Measurements from ENCODE around the gene LAIR1. TPM values are rescaled to one million over a fixed set of nuclear protein-coding genes. Genes with fewer than 3 reads are reported as not detected.

The LAIR1 gene, protein sequence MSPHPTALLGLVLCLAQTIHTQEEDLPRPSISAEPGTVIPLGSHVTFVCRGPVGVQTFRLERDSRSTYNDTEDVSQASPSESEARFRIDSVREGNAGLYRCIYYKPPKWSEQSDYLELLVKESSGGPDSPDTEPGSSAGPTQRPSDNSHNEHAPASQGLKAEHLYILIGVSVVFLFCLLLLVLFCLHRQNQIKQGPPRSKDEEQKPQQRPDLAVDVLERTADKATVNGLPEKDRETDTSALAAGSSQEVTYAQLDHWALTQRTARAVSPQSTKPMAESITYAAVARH
- total RNA-seq (10 to 100 TPM; 57.6 to 59.8 TPM), polyA plus RNA-seq (10 to 100 TPM; 23.1 to 60.5 TPM)

DNA sequence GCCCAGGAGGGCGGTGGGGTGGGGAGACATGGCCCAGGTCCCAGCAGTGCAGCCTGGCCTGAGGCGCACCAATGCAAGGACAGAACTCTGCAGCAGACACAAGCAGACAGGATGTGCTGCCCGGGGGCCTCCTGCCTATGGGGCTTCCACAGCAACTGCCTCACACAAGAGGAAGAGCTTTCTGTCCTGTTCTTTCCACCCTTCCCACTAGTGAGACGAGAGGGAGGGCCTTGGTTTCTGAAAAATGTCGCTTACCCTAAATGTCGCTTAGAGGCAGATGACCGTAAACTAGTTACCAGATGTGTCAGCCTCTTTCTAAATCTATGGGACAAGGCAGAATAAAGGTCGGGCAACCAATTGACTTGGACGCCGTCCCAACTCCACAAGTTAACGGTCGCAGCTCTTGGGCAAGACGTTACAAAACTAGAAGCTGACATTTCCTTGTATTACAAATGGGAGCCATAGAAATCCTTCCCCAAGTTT, at the start of gene LAIR1:
Gene LAIR1 (minus strand): TSS at position 157 of the 483 bp plus-strand sequence. CDS start 127 bp downstream, at position 30.
- POLR2A ChIA-PET (ENCODE audit: partially characterized antibody), result interaction anchor here (1.9 to 4.5 kb wide), 3 partner anchors 11 to 23 kb away, joined by 17 to 36 read pairs (median 19); no protein-coding TSS in a partner anchor
- Mint-ChIP-seq H3K9me3 (peaks cover 0 to 2% (median 0%) of the 10 kb centered on the region in 8 donors), H3K4me3 (peak within 1 kb of the TSS; percentile 83 to 91 (median 89)), H3K36me3 (peaks cover 18 to 25% of the 10 kb centered on the region in 2 donors), H3K27ac (peak within 1 kb of the TSS; percentile 86 to 94 (median 91)), H3K27me3 (no peaks in the 10 kb centered on the region), H3K4me1 (peaks cover 48 to 87% (median 69%) of the 10 kb centered on the region in 4 donors)
- peak within 1 kb of the TSS; percentile 42 for H3K27ac ChIP-seq (ENCODE audit: low read depth, low read length)
- H3K9me3 ChIP-seq (ENCODE audit: control insufficient read depth in 1 of 2, low read length in 2 of 2), result no peaks in the 10 kb centered on the region
- peak within 1 kb of the TSS; percentile 36 to 55 for H3K4me3 ChIP-seq (ENCODE audit: low read length in 2 of 2)
- H3K36me3 ChIP-seq (ENCODE audit: insufficient read depth, low read length), result no peaks in the 10 kb centered on the region
- CTCF ChIA-PET (ENCODE audit: partially characterized antibody), result interaction anchor here (0.7 to 2.6 kb wide), 3 partner anchors 25 to 41 kb away, joined by 4 to 17 read pairs (median 5); no protein-coding TSS in a partner anchor
- H3K27me3 ChIP-seq (ENCODE audit: insufficient read depth, low read length), result no peaks in the 10 kb centered on the region
- intact Hi-C loops (cut with micrococcal nuclease), result loop anchor here (1.0 kb wide), 1 partner anchor 23 kb away; no protein-coding TSS in a partner anchor
- DNase-seq, result peak in 4 of 5 donors; percentile 38 to 55 (median 39)
- H3K4me1 ChIP-seq (ENCODE audit: insufficient read depth, low read length), result peaks cover 76% of the 10 kb centered on the region

DNA sequence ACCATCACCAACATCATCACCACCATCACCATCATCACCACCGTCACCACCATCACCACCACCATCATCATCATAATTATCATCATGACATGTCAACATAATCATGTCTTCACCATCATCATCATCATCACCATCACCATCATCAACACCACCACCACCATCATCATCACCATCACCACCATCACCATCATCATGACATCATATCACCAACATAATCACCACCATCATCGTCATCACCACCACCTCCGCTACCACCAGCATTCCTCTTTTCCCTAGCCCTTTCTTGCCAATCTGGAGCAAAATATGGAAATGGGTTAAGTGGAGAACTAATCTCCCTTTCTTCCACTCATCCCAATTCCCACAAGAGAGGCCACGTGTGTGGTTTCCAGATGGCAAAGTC, 49.4 kb upstream of the LAIR1 start:
- Histone ChIP-seq H3K36me3 (ENCODE audit: insufficient read depth, low read length) (no peaks in the 10 kb centered on the region), H3K9me3 (ENCODE audit: control insufficient read depth in 1 of 2, low read length in 2 of 2) (no peaks in the 10 kb centered on the region), H3K27me3 (ENCODE audit: insufficient read depth, low read length) (peaks cover 19% of the 10 kb centered on the region), H3K4me3 (ENCODE audit: low read length in 2 of 2) (no peak overlapping the region), H3K27ac (ENCODE audit: low read depth, low read length) (no peak overlapping the region), H3K4me1 (ENCODE audit: insufficient read depth, low read length) (peaks cover 12% of the 10 kb centered on the region)
- no peak for DNase-seq
- H3K36me3 Mint-ChIP-seq, result no peaks in the 10 kb centered on the region
- peaks cover 0 to 8% (median 4%) of the 10 kb centered on the region in 8 donors for H3K9me3 Mint-ChIP-seq
- intact Hi-C loops (cut with micrococcal nuclease), result no loop called here
- ChIA-PET POLR2A (ENCODE audit: partially characterized antibody) (no interaction called here), CTCF (ENCODE audit: partially characterized antibody) (no interaction called here)
- H3K27me3 Mint-ChIP-seq, result peaks cover 29 to 36% of the 10 kb centered on the region in 2 donors
- H3K4me1 Mint-ChIP-seq, result peaks cover 10 to 17% (median 15%) of the 10 kb centered on the region in 4 donors
- H3K4me3 Mint-ChIP-seq, result peak overlapping the region in 1 of 8 donors; percentile 9
- no peak overlapping the region for H3K27ac Mint-ChIP-seq

DNA sequence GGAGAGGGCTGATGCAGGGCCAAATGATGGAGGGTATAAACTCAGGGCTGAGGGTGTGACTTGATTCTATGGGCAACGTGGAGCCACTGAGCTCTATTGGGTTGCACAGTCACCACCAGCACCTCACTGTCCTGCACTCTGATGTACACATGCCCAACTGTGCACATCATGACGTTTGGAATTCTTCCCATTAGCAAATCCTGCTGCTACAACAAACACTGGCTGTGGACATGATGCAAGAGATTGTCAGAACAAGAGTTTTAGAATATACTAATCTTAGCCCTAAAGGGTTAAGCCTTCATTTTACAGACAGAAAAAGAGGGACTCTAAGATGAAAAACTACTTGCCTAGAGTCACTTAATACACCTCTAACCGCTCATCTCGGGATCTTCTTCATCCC, 48.1 kb upstream of the LAIR1 start:
- Histone ChIP-seq H3K9me3 (ENCODE audit: control insufficient read depth in 1 of 2, low read length in 2 of 2) (no peaks in the 10 kb centered on the region), H3K36me3 (ENCODE audit: insufficient read depth, low read length) (no peaks in the 10 kb centered on the region), H3K27ac (ENCODE audit: low read depth, low read length) (no peak overlapping the region), H3K27me3 (ENCODE audit: insufficient read depth, low read length) (peaks cover 19% of the 10 kb centered on the region), H3K4me1 (ENCODE audit: insufficient read depth, low read length) (peaks cover 6% of the 10 kb centered on the region), H3K4me3 (ENCODE audit: low read length in 2 of 2) (no peak overlapping the region)
- H3K4me1 Mint-ChIP-seq, result peaks cover 4 to 13% (median 11%) of the 10 kb centered on the region in 4 donors
- peaks cover 25 to 33% of the 10 kb centered on the region in 2 donors for H3K27me3 Mint-ChIP-seq
- intact Hi-C loops (cut with micrococcal nuclease), result no loop called here
- no peak overlapping the region for H3K27ac Mint-ChIP-seq
- ChIA-PET CTCF (ENCODE audit: partially characterized antibody) (no interaction called here), POLR2A (ENCODE audit: partially characterized antibody) (no interaction called here)
- no peak overlapping the region for H3K4me3 Mint-ChIP-seq
- no peaks in the 10 kb centered on the region for H3K36me3 Mint-ChIP-seq
- no peak for DNase-seq
- peaks cover 0 to 14% (median 6%) of the 10 kb centered on the region in 8 donors for H3K9me3 Mint-ChIP-seq

DNA sequence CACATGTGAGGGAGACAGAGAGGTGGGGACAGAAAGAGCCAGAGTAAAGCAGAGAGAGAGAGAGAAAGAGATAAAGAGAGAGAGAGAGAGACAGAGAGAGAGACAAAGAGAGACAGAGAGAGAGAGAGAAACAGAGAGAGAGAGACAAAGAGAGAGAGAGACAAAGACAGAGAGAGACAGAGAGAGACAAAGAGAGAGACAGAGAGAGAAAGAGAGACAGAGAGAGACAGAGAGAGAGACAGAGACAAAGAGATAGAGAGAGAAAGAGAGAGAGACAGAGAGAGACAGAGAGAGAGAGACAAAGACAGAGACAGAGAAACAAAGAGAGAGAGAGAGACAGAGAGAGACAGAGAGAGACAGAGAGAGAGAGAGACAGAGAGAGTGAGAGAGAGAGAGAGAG, 46.3 kb upstream of the LAIR1 start:
- Histone ChIP-seq H3K27me3 (ENCODE audit: insufficient read depth, low read length) (peaks cover 15% of the 10 kb centered on the region), H3K9me3 (ENCODE audit: control insufficient read depth in 1 of 2, low read length in 2 of 2) (no peaks in the 10 kb centered on the region), H3K4me3 (ENCODE audit: low read length in 2 of 2) (no peak overlapping the region), H3K36me3 (ENCODE audit: insufficient read depth, low read length) (no peaks in the 10 kb centered on the region), H3K4me1 (ENCODE audit: insufficient read depth, low read length) (no peaks in the 10 kb centered on the region), H3K27ac (ENCODE audit: low read depth, low read length) (no peak overlapping the region)
- CTCF ChIA-PET (ENCODE audit: partially characterized antibody), result interaction anchor here (0.6 kb wide), 2 partner anchors 93 to 95 kb away, joined by 3 read pairs; no protein-coding TSS in a partner anchor
- Mint-ChIP-seq H3K27ac (peak overlapping the region in 1 of 7 donors; percentile 65), H3K9me3 (peaks cover 0 to 20% (median 5%) of the 10 kb centered on the region in 8 donors), H3K4me1 (peaks cover 0 to 6% (median 3%) of the 10 kb centered on the region in 4 donors), H3K36me3 (no peaks in the 10 kb centered on the region), H3K27me3 (peaks cover 16 to 23% of the 10 kb centered on the region in 2 donors), H3K4me3 (no peak overlapping the region)
- no peak for DNase-seq
- POLR2A ChIA-PET (ENCODE audit: partially characterized antibody), result interaction anchor here (1.3 kb wide), 1 partner anchor 23 kb away, joined by 3 read pairs; no protein-coding TSS in a partner anchor
- intact Hi-C loops (cut with micrococcal nuclease), result no loop called here

DNA sequence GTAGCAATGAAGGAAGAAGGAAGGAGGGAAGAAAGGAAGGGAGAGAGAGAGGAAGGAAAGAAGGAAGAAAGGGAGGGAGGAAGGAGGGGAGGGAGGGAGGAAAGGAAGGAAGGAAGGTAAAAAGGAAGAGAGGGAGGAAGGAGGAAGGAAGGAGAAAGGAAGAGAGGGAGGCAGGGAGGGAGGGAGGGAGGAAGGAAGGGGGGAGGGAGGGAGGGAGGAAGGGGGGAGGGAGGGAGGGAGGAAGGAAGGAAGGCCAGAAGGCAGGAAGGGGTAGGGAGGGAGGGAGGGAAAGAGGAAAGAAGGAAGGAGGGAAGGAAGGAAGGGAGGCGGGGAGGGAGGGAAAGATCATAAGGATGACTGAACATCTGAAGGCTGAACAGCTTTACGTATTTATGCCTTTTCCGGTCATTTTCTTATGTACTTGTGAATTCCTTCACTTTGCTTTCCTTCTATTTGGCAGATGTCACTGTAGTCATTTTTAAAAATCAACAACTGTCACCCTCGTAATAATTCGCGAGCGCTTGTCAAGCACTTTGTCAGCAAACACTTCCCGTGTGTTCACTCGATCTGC, 43.8 kb upstream of the LAIR1 start:
- Mint-ChIP-seq H3K4me3 (peak overlapping the region in 1 of 8 donors; percentile 7), H3K4me1 (peaks cover 0 to 6% (median under 1%) of the 10 kb centered on the region in 4 donors), H3K9me3 (peaks cover 0 to 20% (median 5%) of the 10 kb centered on the region in 8 donors), H3K36me3 (no peaks in the 10 kb centered on the region), H3K27me3 (peaks cover 3 to 10% of the 10 kb centered on the region in 2 donors), H3K27ac (peak overlapping the region in 6 of 7 donors; percentile 66 to 89 (median 76))
- DNase-seq, result no peak
- Histone ChIP-seq H3K4me1 (ENCODE audit: insufficient read depth, low read length) (no peaks in the 10 kb centered on the region), H3K27ac (ENCODE audit: low read depth, low read length) (no peak overlapping the region), H3K27me3 (ENCODE audit: insufficient read depth, low read length) (no peaks in the 10 kb centered on the region), H3K4me3 (ENCODE audit: low read length in 2 of 2) (no peak overlapping the region), H3K9me3 (ENCODE audit: control insufficient read depth in 1 of 2, low read length in 2 of 2) (no peaks in the 10 kb centered on the region), H3K36me3 (ENCODE audit: insufficient read depth, low read length) (no peaks in the 10 kb centered on the region)
- CTCF ChIA-PET (ENCODE audit: partially characterized antibody), result no interaction called here
- intact Hi-C loops (cut with micrococcal nuclease), result no loop called here
- POLR2A ChIA-PET (ENCODE audit: partially characterized antibody), result no interaction called here

DNA sequence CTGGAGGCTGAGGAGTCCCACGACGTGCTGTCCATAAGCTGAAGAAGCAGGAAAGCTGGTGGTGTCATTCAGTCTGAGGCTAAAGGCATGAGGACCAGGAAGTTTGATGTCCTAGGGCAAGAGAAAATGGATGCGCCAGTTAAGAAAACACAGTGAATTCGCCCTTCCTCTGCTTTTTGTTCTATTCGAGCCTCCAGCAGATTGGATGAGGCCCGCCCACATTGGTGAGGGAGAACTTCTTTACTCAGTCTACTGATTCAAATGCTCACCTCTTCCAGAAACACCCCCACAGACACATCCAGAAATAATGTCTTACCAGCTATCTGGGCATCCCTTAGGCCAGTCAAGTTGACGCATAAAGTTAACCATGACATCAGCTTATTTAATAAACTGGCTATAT, 43.0 kb upstream of the LAIR1 start:
- H3K9me3 ChIP-seq (ENCODE audit: control insufficient read depth in 1 of 2, low read length in 2 of 2), result no peaks in the 10 kb centered on the region
- peak overlapping the region in 6 of 7 donors; percentile 27 to 90 (median 76) for H3K27ac Mint-ChIP-seq
- intact Hi-C loops (cut with micrococcal nuclease), result no loop called here
- H3K27me3 Mint-ChIP-seq, result peaks cover 4 to 8% of the 10 kb centered on the region in 2 donors
- no peak overlapping the region for H3K4me3 ChIP-seq (ENCODE audit: low read length in 2 of 2)
- H3K36me3 Mint-ChIP-seq, result no peaks in the 10 kb centered on the region
- peaks cover 0 to 20% (median 5%) of the 10 kb centered on the region in 8 donors for H3K9me3 Mint-ChIP-seq
- DNase-seq, result no peak
- no peaks in the 10 kb centered on the region for H3K36me3 ChIP-seq (ENCODE audit: insufficient read depth, low read length)
- H3K4me1 ChIP-seq (ENCODE audit: insufficient read depth, low read length), result no peaks in the 10 kb centered on the region
- no peaks in the 10 kb centered on the region for H3K27me3 ChIP-seq (ENCODE audit: insufficient read depth, low read length)
- POLR2A ChIA-PET (ENCODE audit: partially characterized antibody), result no interaction called here
- peaks cover 0 to 6% (median under 1%) of the 10 kb centered on the region in 4 donors for H3K4me1 Mint-ChIP-seq
- H3K27ac ChIP-seq (ENCODE audit: low read depth, low read length), result no peak overlapping the region
- H3K4me3 Mint-ChIP-seq, result no peak overlapping the region
- CTCF ChIA-PET (ENCODE audit: partially characterized antibody), result no interaction called here

DNA sequence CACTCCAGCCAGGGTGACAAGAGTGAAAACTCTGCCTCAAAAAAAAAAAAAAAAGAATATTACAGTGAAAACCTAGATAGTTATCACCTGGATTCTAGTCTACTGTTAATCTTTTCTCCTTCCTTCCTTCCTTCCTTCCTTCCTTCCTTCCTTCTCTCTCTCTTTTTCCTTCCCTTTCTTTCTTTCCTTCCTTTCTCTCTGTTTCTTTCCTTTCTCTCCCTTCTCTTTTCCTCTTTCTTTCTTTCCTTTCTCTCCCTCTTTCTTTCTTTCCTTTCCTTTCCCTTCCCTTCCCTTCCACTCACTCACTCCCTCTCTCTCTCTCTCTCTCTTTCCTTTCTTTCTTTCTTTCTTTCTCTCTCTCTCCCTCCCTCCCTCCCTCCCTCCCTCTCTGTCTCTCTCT, 40.9 kb upstream of the LAIR1 start:
- Mint-ChIP-seq H3K27ac (no peak overlapping the region), H3K27me3 (peaks cover 4 to 7% of the 10 kb centered on the region in 2 donors), H3K4me3 (no peak overlapping the region), H3K36me3 (no peaks in the 10 kb centered on the region), H3K4me1 (peaks cover 0 to 6% (median under 1%) of the 10 kb centered on the region in 4 donors), H3K9me3 (peaks cover 0 to 20% (median 5%) of the 10 kb centered on the region in 8 donors)
- CTCF ChIA-PET (ENCODE audit: partially characterized antibody), result no interaction called here
- H3K4me1 ChIP-seq (ENCODE audit: insufficient read depth, low read length), result no peaks in the 10 kb centered on the region
- H3K27ac ChIP-seq (ENCODE audit: low read depth, low read length), result no peak overlapping the region
- no peak overlapping the region for H3K4me3 ChIP-seq (ENCODE audit: low read length in 2 of 2)
- no peaks in the 10 kb centered on the region for H3K27me3 ChIP-seq (ENCODE audit: insufficient read depth, low read length)
- no peaks in the 10 kb centered on the region for H3K9me3 ChIP-seq (ENCODE audit: control insufficient read depth in 1 of 2, low read length in 2 of 2)
- POLR2A ChIA-PET (ENCODE audit: partially characterized antibody), result no interaction called here
- intact Hi-C loops (cut with micrococcal nuclease), result no loop called here
- no peaks in the 10 kb centered on the region for H3K36me3 ChIP-seq (ENCODE audit: insufficient read depth, low read length)
- no peak for DNase-seq

All from CD4-positive, alpha-beta memory T cell (primary cell).